ENCODE results near the gene TYSND1.

- TF ChIP-seq POLR2A (IDR thresholded peaks at IDR 0.05; ENCODE audit: insufficient read depth in 1 of 2, low read depth in 2 of 2, low read length in 2 of 2) (peak in 1 of 2 experiments; percentile 91; a peak in 2 of 4 replicates), ZFX (CRISPR knock-in tag; IDR thresholded peaks at IDR 0.05; ENCODE audit: low read depth) (no peak), KLF11 (CRISPR knock-in tag; IDR thresholded peaks at IDR 0.05) (no peak), ZNF607 (CRISPR knock-in tag; IDR thresholded peaks at IDR 0.05; ENCODE audit: borderline replicate concordance) (no peak), STAG1 (CRISPR knock-in tag; IDR thresholded peaks at IDR 0.05) (no peak), HOXA7 (CRISPR knock-in tag; IDR thresholded peaks at IDR 0.05) (no peak), ZNF546 (CRISPR knock-in tag; conservative IDR thresholded peaks at IDR 0.05) (no peak), NCOA1 (CRISPR knock-in tag; IDR thresholded peaks at IDR 0.05) (no peak)
- TF ChIP-seq, protein P1, sequence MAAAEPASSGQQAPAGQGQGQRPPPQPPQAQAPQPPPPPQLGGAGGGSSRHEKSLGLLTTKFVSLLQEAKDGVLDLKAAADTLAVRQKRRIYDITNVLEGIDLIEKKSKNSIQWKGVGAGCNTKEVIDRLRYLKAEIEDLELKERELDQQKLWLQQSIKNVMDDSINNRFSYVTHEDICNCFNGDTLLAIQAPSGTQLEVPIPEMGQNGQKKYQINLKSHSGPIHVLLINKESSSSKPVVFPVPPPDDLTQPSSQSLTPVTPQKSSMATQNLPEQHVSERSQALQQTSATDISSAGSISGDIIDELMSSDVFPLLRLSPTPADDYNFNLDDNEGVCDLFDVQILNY (CRISPR knock-in tag; conservative IDR thresholded peaks at IDR 0.05) = no peak
- TF ChIP-seq, protein P2, sequence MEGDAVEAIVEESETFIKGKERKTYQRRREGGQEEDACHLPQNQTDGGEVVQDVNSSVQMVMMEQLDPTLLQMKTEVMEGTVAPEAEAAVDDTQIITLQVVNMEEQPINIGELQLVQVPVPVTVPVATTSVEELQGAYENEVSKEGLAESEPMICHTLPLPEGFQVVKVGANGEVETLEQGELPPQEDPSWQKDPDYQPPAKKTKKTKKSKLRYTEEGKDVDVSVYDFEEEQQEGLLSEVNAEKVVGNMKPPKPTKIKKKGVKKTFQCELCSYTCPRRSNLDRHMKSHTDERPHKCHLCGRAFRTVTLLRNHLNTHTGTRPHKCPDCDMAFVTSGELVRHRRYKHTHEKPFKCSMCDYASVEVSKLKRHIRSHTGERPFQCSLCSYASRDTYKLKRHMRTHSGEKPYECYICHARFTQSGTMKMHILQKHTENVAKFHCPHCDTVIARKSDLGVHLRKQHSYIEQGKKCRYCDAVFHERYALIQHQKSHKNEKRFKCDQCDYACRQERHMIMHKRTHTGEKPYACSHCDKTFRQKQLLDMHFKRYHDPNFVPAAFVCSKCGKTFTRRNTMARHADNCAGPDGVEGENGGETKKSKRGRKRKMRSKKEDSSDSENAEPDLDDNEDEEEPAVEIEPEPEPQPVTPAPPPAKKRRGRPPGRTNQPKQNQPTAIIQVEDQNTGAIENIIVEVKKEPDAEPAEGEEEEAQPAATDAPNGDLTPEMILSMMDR (CRISPR knock-in tag; IDR thresholded peaks at IDR 0.05) = no peak
Measured at GRCh38 chr10:70130878-70131559, 15.5 kb downstream of the TYSND1 start.

Data from HepG2 (cell line).